WERI-Rb-1 (cell line): ENCODE data around the gene NEK10.

ENCODE experiments used
- DNase-seq: peaks from one replicate; pipeline ENCODE4 v3.0.0-alpha.2; 2020
- H3K27ac ChIP-seq: fragments of 250-450 bp; sonication (Bioruptor Pico); 2 replicates; pipeline ENCODE4 v1.5.1; 2020; ENCODE audit warnings: mild to moderate bottlenecking, moderate library complexity
- H3K27me3 ChIP-seq: fragments of 250-450 bp; sonication (Bioruptor Pico); 2 replicates; pipeline ENCODE4 v1.5.1; 2021; ENCODE audit warnings: mild to moderate bottlenecking, low read depth, moderate library complexity; ENCODE audit not compliant: insufficient read depth, severe bottlenecking
- H3K36me3 ChIP-seq: fragments of 250-450 bp; sonication (Bioruptor Pico); 2 replicates; pipeline ENCODE4 v1.5.1; 2020; ENCODE audit warnings: mild to moderate bottlenecking, moderate library complexity
- H3K4me3 ChIP-seq: 2 replicates; pipeline ENCODE4 v1.5.1; 2011; ENCODE audit warnings: low read depth, mild to moderate bottlenecking, control low read depth, low read length
- H3K9me3 ChIP-seq: fragments of 250-450 bp; sonication (Bioruptor Pico); 2 replicates; pipeline ENCODE4 v1.5.1; 2021; ENCODE audit warnings: mild to moderate bottlenecking, moderate library complexity; ENCODE audit not compliant: severe bottlenecking
- CTCF ChIP-seq: IDR thresholded peaks from 2 replicates; pipeline ENCODE4 v1.5.1; 2011; ENCODE audit warnings: low read depth, mild to moderate bottlenecking, control low read depth, inconsistent platforms, low read length

NEK10 gene

GRCh38 chr3:27239951-27240350 is 129.2 kb downstream of the NEK10 start:
- H3K4me3 ChIP-seq: no peak overlapping the region
- no peaks in the 10 kb centered on the region for H3K36me3 ChIP-seq
- no peak for TF ChIP-seq CTCF
- no peak overlapping the region for H3K27ac ChIP-seq
- peaks cover 3% of the 10 kb centered on the region for H3K9me3 ChIP-seq
- DNase-seq: no peak
- H3K27me3 ChIP-seq: no peaks in the 10 kb centered on the region

- DNase-seq: peak; percentile 12
- Histone ChIP-seq H3K9me3 (no peaks in the 10 kb centered on the region), H3K36me3 (no peaks in the 10 kb centered on the region), H3K4me3 (no peak overlapping the region), H3K27me3 (no peaks in the 10 kb centered on the region), H3K27ac (no peak overlapping the region)
- no peak for TF ChIP-seq CTCF
These were observed 140.4 kb downstream of the NEK10 start for GRCh38 chr3:27228805-27229204.

GRCh38 chr3:27224197-27224596 is 145.0 kb downstream of the NEK10 start:
- Histone ChIP-seq H3K27me3 (no peaks in the 10 kb centered on the region), H3K4me3 (no peak overlapping the region), H3K36me3 (no peaks in the 10 kb centered on the region), H3K9me3 (no peaks in the 10 kb centered on the region), H3K27ac (no peak overlapping the region)
- no peak for DNase-seq
- TF ChIP-seq CTCF: no peak

- DNase-seq: no peak
- no peaks in the 10 kb centered on the region for H3K9me3 ChIP-seq
- no peak for TF ChIP-seq CTCF
- no peak overlapping the region for H3K27ac ChIP-seq
- no peaks in the 10 kb centered on the region for H3K27me3 ChIP-seq
- no peaks in the 10 kb centered on the region for H3K36me3 ChIP-seq
- no peak overlapping the region for H3K4me3 ChIP-seq
These were observed 147.8 kb downstream of the NEK10 start for GRCh38 chr3:27221264-27221932.

- no peaks in the 10 kb centered on the region for H3K9me3 ChIP-seq
- no peak overlapping the region for H3K27ac ChIP-seq
- DNase-seq: no peak
- H3K4me3 ChIP-seq: no peak overlapping the region
- H3K27me3 ChIP-seq: no peaks in the 10 kb centered on the region
- no peaks in the 10 kb centered on the region for H3K36me3 ChIP-seq
- TF ChIP-seq CTCF: no peak
These were observed 149.0 kb downstream of the NEK10 start for GRCh38 chr3:27220166-27220565.
